GM18868 (cell line): ENCODE results near the gene CCDC92B.

ENCODE experiments used
- ATAC-seq: cut with Tn5 transposase; IDR thresholded peaks from one replicate; pipeline ENCODE4 v1.9.1; 2021; ENCODE audit warnings: mild to moderate bottlenecking, moderate library complexity; ENCODE audit not compliant: unreplicated experiment

Gene CCDC92B

GRCh38 chr17:2779545-2779944 is 30.1 kb upstream of the CCDC92B start:
- ATAC-seq = no peak

- ATAC-seq = no peak
Observed at GRCh38 chr17:2778489-2778888, 29.0 kb upstream of the CCDC92B start.

- no peak for ATAC-seq
Observed at GRCh38 chr17:2777242-2777867, 27.9 kb upstream of the CCDC92B start.

GRCh38 chr17:2776589-2777241 is 27.3 kb upstream of the CCDC92B start:
- ATAC-seq = no peak

- no peak for ATAC-seq
Observed at GRCh38 chr17:2775206-2775605, 25.8 kb upstream of the CCDC92B start.

- no peak for ATAC-seq
Observed at GRCh38 chr17:2770129-2770528, 20.7 kb upstream of the CCDC92B start.

- ATAC-seq = no peak
Observed at GRCh38 chr17:2758870-2759269, 9.4 kb upstream of the CCDC92B start.

- no peak for ATAC-seq
Observed at GRCh38 chr17:2755891-2756724, 6.7 kb upstream of the CCDC92B start.

GRCh38 chr17:2751491-2751890 is 2.0 kb upstream of the CCDC92B start:
- no peak for ATAC-seq

GRCh38 chr17:2750721-2751120 is 1.3 kb upstream of the CCDC92B start:
- no peak for ATAC-seq

- no peak for ATAC-seq
Observed at GRCh38 chr17:2749784-2750181, 331 bp upstream of the CCDC92B start.

- no peak for ATAC-seq
Observed at GRCh38 chr17:2745317-2746037, 4.0 kb downstream of the CCDC92B start.

- no peak for ATAC-seq
Observed at GRCh38 chr17:2737693-2738092, 11.8 kb downstream of the CCDC92B start.

- no peak for ATAC-seq
Observed at GRCh38 chr17:2736956-2737355, 12.5 kb downstream of the CCDC92B start.

- no peak for ATAC-seq
Observed at GRCh38 chr17:2735896-2736295, 13.6 kb downstream of the CCDC92B start.

GRCh38 chr17:2734939-2735338 is 14.5 kb downstream of the CCDC92B start:
- no peak for ATAC-seq

- no peak for ATAC-seq
Observed at GRCh38 chr17:2731807-2732206, 17.6 kb downstream of the CCDC92B start.

- ATAC-seq = no peak
Observed at GRCh38 chr17:2730764-2731353, 18.6 kb downstream of the CCDC92B start.

- no peak for ATAC-seq
Observed at GRCh38 chr17:2724784-2725164, 24.7 kb downstream of the CCDC92B start.

- ATAC-seq = no peak
Observed at GRCh38 chr17:2723997-2724783, 25.3 kb downstream of the CCDC92B start.
